ENCODE data around the gene NPAS3.

The NPAS3 gene

GRCh38 chr14:33505266-33505962 is 566.7 kb downstream of the NPAS3 start:
- H3K27ac ChIP-seq (ENCODE audit: extremely low read depth, low read depth, low read length): no peak overlapping the region
- ChIA-PET POLR2A (no interaction called here), CTCF (no interaction called here)
- H3K4me3 ChIP-seq (ENCODE audit: low read depth, low read length): no peak overlapping the region
- H3K36me3 ChIP-seq (ENCODE audit: control insufficient read depth in 2 of 2, insufficient read depth in 1 of 2, low read length in 2 of 2): no peaks in the 10 kb centered on the region
- no peaks in the 10 kb centered on the region; the same call in 1 of the 2 replicates for H3K4me1 ChIP-seq (ENCODE audit: control insufficient read depth, insufficient read depth, low read length)
- TF ChIP-seq HOXC10 (CRISPR knock-in tag; IDR thresholded peaks at IDR 0.05) (no peak), ZNF10 (tag by site-specific recombination; IDR thresholded peaks at IDR 0.05) (no peak), ZBTB49 (tag by site-specific recombination; IDR thresholded peaks at IDR 0.05; ENCODE audit: low read depth) (no peak), ZNF354C (tag by site-specific recombination; IDR thresholded peaks at IDR 0.05; ENCODE audit: borderline replicate concordance, low read depth) (no peak), HOXD13 (CRISPR knock-in tag; IDR thresholded peaks at IDR 0.05; ENCODE audit: borderline replicate concordance) (no peak), ZNF19 (tag by site-specific recombination; IDR thresholded peaks at IDR 0.05; ENCODE audit: low read depth) (no peak), ZNF670 (tag by site-specific recombination; IDR thresholded peaks at IDR 0.05; ENCODE audit: low read depth) (no peak), REST (tag by site-specific recombination; IDR thresholded peaks at IDR 0.05) (no peak), KLF1 (tag by site-specific recombination; IDR thresholded peaks at IDR 0.05) (no peak), ZNF658 (tag by site-specific recombination; IDR thresholded peaks at IDR 0.05) (no peak), OSR2 (tag by site-specific recombination; IDR thresholded peaks at IDR 0.05) (no peak), ZNF560 (tag by site-specific recombination; IDR thresholded peaks at IDR 0.05; ENCODE audit: borderline replicate concordance) (no peak), ZNF530 (tag by site-specific recombination; IDR thresholded peaks at IDR 0.05; ENCODE audit: low read depth) (no peak), ZNF48 (tag by site-specific recombination; IDR thresholded peaks at IDR 0.05) (no peak), ATF2 (tag by site-specific recombination; IDR thresholded peaks at IDR 0.05; ENCODE audit: low read depth) (no peak), ZBTB21 (tag by site-specific recombination; IDR thresholded peaks at IDR 0.05) (no peak), KLF10 (tag by site-specific recombination; IDR thresholded peaks at IDR 0.05) (no peak)
- H3K9me3 ChIP-seq (ENCODE audit: control insufficient read depth, insufficient read depth, low read depth, low read length): no peaks in the 10 kb centered on the region

- ChIA-PET CTCF (no interaction called here), POLR2A (no interaction called here)
- Histone ChIP-seq H3K27ac (ENCODE audit: extremely low read depth, low read depth, low read length) (no peak overlapping the region), H3K36me3 (ENCODE audit: control insufficient read depth in 2 of 2, insufficient read depth in 1 of 2, low read length in 2 of 2) (no peaks in the 10 kb centered on the region), H3K4me1 (ENCODE audit: control insufficient read depth, insufficient read depth, low read length) (no peaks in the 10 kb centered on the region; the same call in 1 of the 2 replicates), H3K4me3 (ENCODE audit: low read depth, low read length) (no peak overlapping the region), H3K9me3 (ENCODE audit: control insufficient read depth, insufficient read depth, low read depth, low read length) (no peaks in the 10 kb centered on the region)
- TF ChIP-seq ZNF610 (tag by site-specific recombination; IDR thresholded peaks at IDR 0.05; ENCODE audit: borderline replicate concordance): peak; percentile 96
- no peak for TF ChIP-seq ZBTB6 (tag by site-specific recombination; IDR thresholded peaks at IDR 0.05)
Observed at GRCh38 chr14:33505963-33506329, 567.3 kb downstream of the NPAS3 start.
